GM21515 (cell line): Measurements from ENCODE around the gene ECM2.

ENCODE experiments used
- ATAC-seq: cut with Tn5 transposase; IDR thresholded peaks from one replicate; pipeline ENCODE4 v1.9.1; 2021; ENCODE audit not compliant: unreplicated experiment

The ECM2 gene

GRCh38 chr9:92468206-92468605 lies 67.6 kb downstream of the ECM2 start:
- no peak for ATAC-seq

DNA sequence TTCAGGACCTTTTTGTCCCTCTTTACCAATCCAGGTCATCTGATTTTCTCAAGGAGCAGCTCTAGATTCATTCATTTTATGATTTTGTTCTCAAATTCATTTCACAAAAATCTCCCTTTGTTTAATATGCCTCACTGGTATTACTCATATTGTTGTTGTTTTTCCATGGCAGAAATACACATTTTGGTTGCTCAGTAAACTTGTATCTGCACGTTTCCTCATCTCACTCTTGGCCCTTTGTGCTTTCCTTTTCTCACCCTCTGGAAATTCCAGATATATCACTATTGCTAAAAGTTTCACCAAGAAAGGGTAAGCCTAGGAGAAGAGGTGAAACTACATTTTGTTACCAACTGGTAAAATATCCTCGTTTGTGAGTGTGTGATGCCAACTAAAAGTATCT lies 68.3 kb downstream of the ECM2 start:
- no peak for ATAC-seq

GRCh38 chr9:92467041-92467440 lies 68.7 kb downstream of the ECM2 start:
- ATAC-seq: no peak

- no peak for ATAC-seq
Measured at GRCh38 chr9:92463984-92464383, 71.8 kb downstream of the ECM2 start.

GRCh38 chr9:92463387-92463786 lies 72.4 kb downstream of the ECM2 start:
- no peak for ATAC-seq

GRCh38 chr9:92457576-92457975 lies 78.2 kb downstream of the ECM2 start:
- no peak for ATAC-seq

DNA sequence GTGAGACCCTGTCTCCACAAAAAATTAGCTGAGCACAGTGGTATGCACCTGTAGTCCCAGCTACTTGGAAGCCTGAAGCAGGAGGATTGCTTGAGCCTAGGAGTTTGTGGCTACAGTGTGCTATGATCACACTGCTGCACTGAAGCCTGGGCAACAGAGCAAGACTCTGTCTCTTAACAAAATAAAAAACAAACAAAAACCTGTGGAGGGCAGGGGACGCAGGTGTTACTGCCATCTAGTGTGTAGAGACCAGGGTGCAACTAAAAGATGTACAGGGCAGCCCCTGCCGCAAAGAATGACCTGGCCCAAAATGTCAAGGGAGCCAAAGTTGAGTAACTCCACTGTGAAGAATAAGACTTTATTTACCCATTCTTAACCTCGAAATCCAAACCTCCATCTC lies 80.6 kb downstream of the ECM2 start:
- ATAC-seq: no peak

- ATAC-seq: no peak
Measured at GRCh38 chr9:92446536-92446935, 89.3 kb downstream of the ECM2 start.
